Esophagus muscularis mucosa (tissue), 4 donors: ENCODE measurements around the gene FAM3B. TPM values are rescaled to one million over a fixed set of nuclear protein-coding genes. Genes with fewer than 3 reads are reported as not detected.

Experiments
- DNase-seq: peaks from one replicate; pipeline ENCODE4 v3.0.0-alpha.2; 2017; ENCODE audit errors: extremely low spot score
- H3K27ac ChIP-seq, 4 donors: fragments of 200-600 bp; sonication (generic); replicated peaks in 1 of 4; 1 replicate in 3 of 4; 2 replicates in 1 of 4; pipeline ENCODE4 v1.5.1; 2016 to 2019; ENCODE audit warnings: mild to moderate bottlenecking in 1 of 4
- H3K27me3 ChIP-seq, 4 donors: fragments of 200-600 bp; sonication (generic); one replicate each; pipeline versions ENCODE4 v1.5.1 to v1.6.0; 2016 to 2019
- H3K36me3 ChIP-seq, 4 donors: fragments of 200-600 bp; sonication (generic); one replicate each; pipeline ENCODE4 v1.5.1; 2016 to 2019
- H3K4me1 ChIP-seq, 4 donors: fragments of 200-600 bp; sonication (generic); one replicate each; pipeline ENCODE4 v1.5.1; 2016 to 2019
- H3K4me3 ChIP-seq, 4 donors: fragments of 200-600 bp; sonication (generic); 1 replicate in 2 of 4; 2 replicates in 2 of 4; pipeline ENCODE4 v1.5.1; 2016 to 2019; ENCODE audit warnings: mild to moderate bottlenecking in 4 of 4, moderate library complexity in 1 of 4
- H3K9me3 ChIP-seq, 4 donors: fragments of 200-600 bp; sonication (generic); 1 replicate in 3 of 4; 2 replicates in 1 of 4; pipeline ENCODE4 v1.5.1; 2016 to 2019
- CTCF ChIP-seq, 3 experiments: fragments of 200-600 bp in 2 of 3; fragments of 450-650 bp in 1 of 3; sonication (generic) in 2 of 3; IDR thresholded peaks; one replicate each; pipeline ENCODE4 v1.5.1; 2017 to 2019; ENCODE audit warnings: antibody characterized with exemption in 3 of 3, mild to moderate bottlenecking in 2 of 3, moderate library complexity in 1 of 3
- EP300 ChIP-seq: sonication (generic); formaldehyde crosslinking; IDR thresholded peaks from one replicate; pipeline ENCODE4 v1.6.1; 2017; ENCODE audit warnings: antibody characterized with exemption
- POLR2A ChIP-seq: fragments of 450-650 bp; IDR thresholded peaks from one replicate; pipeline ENCODE4 v1.6.1; 2017; ENCODE audit warnings: antibody characterized with exemption, moderate library complexity, mild to moderate bottlenecking, low read depth
- POLR2AphosphoS5 ChIP-seq, 2 donors: sonication (generic); formaldehyde crosslinking; IDR thresholded peaks; one replicate each; pipeline ENCODE4 v1.6.1; 2017; ENCODE audit warnings: antibody characterized with exemption in 2 of 2
- WGBS: methylation state at CpG from one replicate; pipeline ENCODE4 v1.1.5; 2018; 5-methylcytosine and 5-hydroxymethylcytosine counted together
- intact Hi-C: fragments of 100-400 bp; cut with DNase I; formaldehyde crosslinking; loops from one replicate; pipeline ENCODE4 v1.15.1; 2023
- total RNA-seq, 4 donors: library from RNA; depleted of rRNA; stranded (reverse); fragments of >200 nt; gene quantifications; one replicate each; pipeline versions ENCODE4 v1.1.0 to v1.2.1, GENCODE V29; 2016

FAM3B gene
- total RNA-seq, 4 donors from 2014 or later = 0.45 TPM; not detected in 3

GRCh38 chr21:41321908-41322495 lies 5.4 kb downstream of the FAM3B start:
- intact Hi-C loops = no loop called here
- H3K9me3 ChIP-seq = no peaks in the 10 kb centered on the region
- no peak for DNase-seq
- WGBS = 95% methylated on average over 7 of the region's 7 CpGs
- H3K36me3 ChIP-seq = no peaks in the 10 kb centered on the region
- no peak overlapping the region for H3K27ac ChIP-seq
- TF ChIP-seq POLR2AphosphoS5 (IDR thresholded peaks at IDR 0.05) = no peak
- no peak for TF ChIP-seq POLR2A
- TF ChIP-seq CTCF (IDR thresholded peaks at IDR 0.05) = no peak
- TF ChIP-seq EP300 = no peak
- H3K4me1 ChIP-seq = peaks cover under 1 to 3% (median 2%) of the 10 kb centered on the region in 4 donors
- peaks cover 0 to 19% (median 4%) of the 10 kb centered on the region in 4 donors for H3K27me3 ChIP-seq
- no peak overlapping the region for H3K4me3 ChIP-seq

GRCh38 chr21:41322496-41323382 lies 6.1 kb downstream of the FAM3B start:
- Histone ChIP-seq H3K9me3 (no peaks in the 10 kb centered on the region), H3K36me3 (no peaks in the 10 kb centered on the region), H3K27me3 (peaks cover 0 to 12% (median 0%) of the 10 kb centered on the region in 4 donors), H3K4me1 (no peaks in the 10 kb centered on the region), H3K4me3 (no peak overlapping the region), H3K27ac (no peak overlapping the region)
- TF ChIP-seq POLR2A (no peak), CTCF (IDR thresholded peaks at IDR 0.05) (no peak), POLR2AphosphoS5 (IDR thresholded peaks at IDR 0.05) (no peak), EP300 (no peak)
- no peak for DNase-seq
- 86% methylated on average over 21 of the region's 23 CpGs for WGBS
- intact Hi-C loops = no loop called here

- Histone ChIP-seq H3K9me3 (no peaks in the 10 kb centered on the region), H3K4me3 (no peak overlapping the region), H3K4me1 (no peaks in the 10 kb centered on the region), H3K27ac (no peak overlapping the region), H3K36me3 (no peaks in the 10 kb centered on the region), H3K27me3 (no peaks in the 10 kb centered on the region)
- WGBS = 66% methylated on average over 7 of the region's 7 CpGs
- DNase-seq = no peak
- no peak for TF ChIP-seq CTCF (IDR thresholded peaks at IDR 0.05)
- TF ChIP-seq POLR2A = no peak
- intact Hi-C loops = no loop called here
Measured at GRCh38 chr21:41325138-41325912, 8.7 kb downstream of the FAM3B start.

GRCh38 chr21:41326414-41327080 lies 9.9 kb downstream of the FAM3B start:
- WGBS = 95% methylated on average over 11 of the region's 13 CpGs
- TF ChIP-seq POLR2AphosphoS5 (IDR thresholded peaks at IDR 0.05) (no peak), POLR2A (no peak), EP300 (no peak), CTCF (IDR thresholded peaks at IDR 0.05) (no peak)
- H3K4me1 ChIP-seq = no peaks in the 10 kb centered on the region
- no peaks in the 10 kb centered on the region for H3K9me3 ChIP-seq
- H3K36me3 ChIP-seq = no peaks in the 10 kb centered on the region
- no peak overlapping the region for H3K27ac ChIP-seq
- no peak overlapping the region for H3K4me3 ChIP-seq
- peak; percentile 64 for DNase-seq
- H3K27me3 ChIP-seq = no peaks in the 10 kb centered on the region
- intact Hi-C loops = no loop called here
